A549 (cell line): ENCODE data around the gene CNTNAP5. TPM values are rescaled to one million over a fixed set of nuclear protein-coding genes. Genes with fewer than 3 reads are reported as not detected.

Source experiments
- ATAC-seq, 2 experiments: fragments of 200-7000 bp in 1 of 2; fragments of >200 bp in 1 of 2; cut with Nextera tagmentation in 1 of 2; cut with Tn5 transposase in 1 of 2; 3 replicates each; pipeline versions ENCODE4 v1.8.0 to v1.9.1; 2018 to 2020; ENCODE audit warnings: mild to moderate bottlenecking in 1 of 2, moderate library complexity in 1 of 2
- CTCF ChIA-PET: fragments of 300-600 bp; sonication (Branson Sonifier 250); formaldehyde crosslinking; extraction: SDS; loops from one replicate; lab custom pipeline; 2021; ENCODE audit warnings: antibody characterized with exemption, inconsistent platforms; lab: Yijun Ruan, JAX
- POLR2A ChIA-PET: fragments of 350-600 bp; formaldehyde crosslinking; extraction: SDS; loops from one replicate; lab custom pipeline; 2021; ENCODE audit warnings: antibody characterized with exemption, inconsistent platforms; lab: Yijun Ruan, JAX
- DNase-seq, 2 experiments: peaks; one replicate each; pipeline versions ENCODE4 v3.0.0 to v3.0.0-alpha.2; 2011 to 2016; ENCODE audit warnings: low read depth in 1 of 2, low spot score in 1 of 2
- FAIRE-seq: peaks from 2 replicates; lab custom pipeline; 2011; peaks lifted over from hg19 to GRCh38; lab: Jason Lieb, UNC
- H3K27ac ChIP-seq, 2 experiments: fragments of >200 bp; sonication (Bioruptor Twin); formaldehyde crosslinking; 3 replicates each; pipeline ENCODE4 v1.5.1; 2016 to 2017
- H3K4me1 ChIP-seq: fragments of >200 bp; sonication (Bioruptor Twin); formaldehyde crosslinking; 3 replicates; pipeline ENCODE4 v1.6.1; 2016
- H3K4me2 ChIP-seq: fragments of >200 bp; sonication (Bioruptor Twin); formaldehyde crosslinking; 3 replicates; pipeline ENCODE4 v1.6.1; 2016
- H3K4me3 ChIP-seq: fragments of >200 bp; sonication (Bioruptor Twin); formaldehyde crosslinking; 3 replicates; pipeline ENCODE4 v1.5.1; 2016
- H3K9me3 ChIP-seq: fragments of >200 bp; sonication (Bioruptor Twin); formaldehyde crosslinking; 3 replicates; pipeline ENCODE4 v1.6.1; 2016
- BCL3 ChIP-seq: fragments of >200 bp; sonication (Bioruptor Twin); formaldehyde crosslinking; IDR thresholded peaks from 3 replicates; pipeline ENCODE4 v1.6.1; 2016
- BHLHE40 ChIP-seq: IDR thresholded peaks from 2 replicates; pipeline ENCODE4 v1.6.1; 2012; ENCODE audit warnings: low read depth, low read length, inconsistent platforms
- CEBPB ChIP-seq, 2 experiments: fragments of >200 bp in 1 of 2; sonication (Bioruptor Twin) in 1 of 2; formaldehyde crosslinking in 1 of 2; IDR thresholded peaks; 2 replicates each; pipeline ENCODE4 v1.6.1; 2012 to 2016
- E2F6 ChIP-seq: IDR thresholded peaks from 2 replicates; pipeline ENCODE4 v1.6.1; 2012; ENCODE audit warnings: low read depth, borderline replicate concordance
- HEYL ChIP-seq: fragments of 250-450 bp; sonication (Bioruptor Pico); IDR thresholded peaks from 2 replicates; pipeline ENCODE4 v1.8.0; 2021; ENCODE audit warnings: mild to moderate bottlenecking, moderate library complexity
- MAX ChIP-seq: IDR thresholded peaks from 2 replicates; pipeline ENCODE4 v1.6.1; 2012
- NR3C1 ChIP-seq: fragments of >200 bp; sonication (Bioruptor Twin); formaldehyde crosslinking; IDR thresholded peaks from 3 replicates; pipeline ENCODE4 v1.6.1; 2017
- PHF8 ChIP-seq: fragments of 200-600 bp; sonication (generic); IDR thresholded peaks from 2 replicates; pipeline ENCODE4 v1.6.1; 2016; ENCODE audit warnings: low read depth, mild to moderate bottlenecking, antibody characterized with exemption, moderate library complexity, borderline replicate concordance
- POLR2AphosphoS2 ChIP-seq: conservative IDR thresholded peaks from 2 replicates; pipeline ENCODE4 v1.6.1; 2012; ENCODE audit warnings: low read length, improper control_type of control experiment, inconsistent platforms
- RARB ChIP-seq: fragments of 250-450 bp; sonication (Bioruptor Pico); IDR thresholded peaks from 2 replicates; pipeline ENCODE4 v1.8.0; 2021; ENCODE audit warnings: mild to moderate bottlenecking, moderate library complexity
- RCOR1 ChIP-seq: fragments of 150-350 bp; IDR thresholded peaks from 2 replicates; pipeline ENCODE4 v1.6.1; 2014; ENCODE audit warnings: antibody characterized with exemption, low read length, low read depth
- RFX5 ChIP-seq: fragments of 450-650 bp; IDR thresholded peaks from 2 replicates; pipeline ENCODE4 v1.7.1; 2014; ENCODE audit warnings: antibody characterized with exemption, mild to moderate bottlenecking, moderate library complexity
- RNF2 ChIP-seq: fragments of 200-600 bp; sonication (generic); IDR thresholded peaks from 2 replicates; pipeline ENCODE4 v1.6.1; 2016; ENCODE audit warnings: low read depth, mild to moderate bottlenecking, antibody characterized with exemption, moderate library complexity, borderline replicate concordance
- SREBF2 ChIP-seq: fragments of 450-650 bp; IDR thresholded peaks from 2 replicates; pipeline ENCODE4 v1.6.1; 2014; ENCODE audit warnings: mild to moderate bottlenecking, moderate library complexity
- TFCP2L1 ChIP-seq: fragments of 250-450 bp; sonication (Bioruptor Pico); IDR thresholded peaks from 2 replicates; pipeline ENCODE4 v1.5.0; 2021; ENCODE audit warnings: mild to moderate bottlenecking
- ZC3H11A ChIP-seq: fragments of 450-650 bp; IDR thresholded peaks from 2 replicates; pipeline ENCODE4 v1.6.1; 2014; ENCODE audit warnings: antibody characterized with exemption, mild to moderate bottlenecking
- ZNF302 ChIP-seq: fragments of 250-450 bp; sonication (Bioruptor Pico); IDR thresholded peaks from 2 replicates; pipeline ENCODE4 v1.9.0; 2021; ENCODE audit warnings: inconsistent platforms, mild to moderate bottlenecking, moderate library complexity
- WGBS: methylation state at CpG from one replicate; pipeline ENCODE4 v1.1.6; 2017; ENCODE audit errors: missing lambda C conversion rate; 5-methylcytosine and 5-hydroxymethylcytosine counted together
- polyA plus RNA-seq, 4 experiments: library from polyadenylated mRNA; depleted of rRNA in 3 of 4; stranded (reverse); fragments of >200 nt; fragmentation: RNase III in 1 of 4; extraction: RNeasy Plus Mini Kit Qiagen cat#74134 plus additional on column Dnase treatment in 1 of 4; gene quantifications; 2 replicates in 3 of 4; 3 replicates in 1 of 4; pipeline ENCODE4 v1.2.3, GENCODE V29; 2011 to 2017
- TF ChIP-seq, protein P1 (sequence below): fragments of 250-450 bp; sonication (Bioruptor Pico); IDR thresholded peaks from 2 replicates; pipeline ENCODE4 v1.5.0; 2020; ENCODE audit warnings: low read depth, mild to moderate bottlenecking, moderate library complexity
- TF ChIP-seq, protein P2 (sequence below): fragments of >200 bp; sonication (Bioruptor Twin); formaldehyde crosslinking; IDR thresholded peaks from 3 replicates; pipeline ENCODE4 v1.5.1; 2016
- TF ChIP-seq, protein P3 (sequence below): fragments of 450-650 bp; IDR thresholded peaks from 2 replicates; pipeline ENCODE4 v1.6.1; 2014; ENCODE audit warnings: antibody characterized with exemption
- TF ChIP-seq, protein P4 (sequence below): fragments of 150-350 bp; IDR thresholded peaks from 2 replicates; pipeline ENCODE4 v1.6.1; 2014; ENCODE audit warnings: low read depth, mild to moderate bottlenecking, low read length
- TF ChIP-seq, protein P5 (sequence below): fragments of >200 bp; sonication (Bioruptor Twin); formaldehyde crosslinking; IDR thresholded peaks from 2 replicates; pipeline ENCODE4 v1.6.1; 2016

CNTNAP5 gene
- polyA plus RNA-seq, 2 of the 4 experiments (the other 2 are of a cell fraction), result not detected

DNA sequence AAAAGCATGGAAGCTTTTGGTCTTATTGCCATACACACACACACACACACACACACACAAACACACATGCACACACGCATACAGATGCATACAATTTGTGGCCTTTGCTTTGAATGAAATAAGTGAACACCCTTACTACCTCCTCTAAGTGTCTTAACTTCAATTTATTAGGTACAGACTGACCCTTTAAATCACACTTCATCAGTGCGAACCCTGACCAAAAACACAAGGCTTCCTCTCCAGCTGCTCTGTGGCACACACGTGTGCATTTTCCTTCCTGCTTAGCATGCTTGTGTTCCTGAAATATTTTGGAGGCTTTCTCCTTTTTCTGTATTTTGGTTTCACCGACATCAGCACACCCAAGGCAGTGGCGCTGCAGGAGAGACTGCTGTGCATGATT, 96.0 kb downstream of the CNTNAP5 start:
- TF ChIP-seq, protein P1, sequence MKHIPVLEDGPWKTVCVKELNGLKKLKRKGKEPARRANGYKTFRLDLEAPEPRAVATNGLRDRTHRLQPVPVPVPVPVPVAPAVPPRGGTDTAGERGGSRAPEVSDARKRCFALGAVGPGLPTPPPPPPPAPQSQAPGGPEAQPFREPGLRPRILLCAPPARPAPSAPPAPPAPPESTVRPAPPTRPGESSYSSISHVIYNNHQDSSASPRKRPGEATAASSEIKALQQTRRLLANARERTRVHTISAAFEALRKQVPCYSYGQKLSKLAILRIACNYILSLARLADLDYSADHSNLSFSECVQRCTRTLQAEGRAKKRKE (CRISPR knock-in tag), result no peak
- no peak for TF ChIP-seq RARB (CRISPR knock-in tag)
- TF ChIP-seq, protein P2, sequence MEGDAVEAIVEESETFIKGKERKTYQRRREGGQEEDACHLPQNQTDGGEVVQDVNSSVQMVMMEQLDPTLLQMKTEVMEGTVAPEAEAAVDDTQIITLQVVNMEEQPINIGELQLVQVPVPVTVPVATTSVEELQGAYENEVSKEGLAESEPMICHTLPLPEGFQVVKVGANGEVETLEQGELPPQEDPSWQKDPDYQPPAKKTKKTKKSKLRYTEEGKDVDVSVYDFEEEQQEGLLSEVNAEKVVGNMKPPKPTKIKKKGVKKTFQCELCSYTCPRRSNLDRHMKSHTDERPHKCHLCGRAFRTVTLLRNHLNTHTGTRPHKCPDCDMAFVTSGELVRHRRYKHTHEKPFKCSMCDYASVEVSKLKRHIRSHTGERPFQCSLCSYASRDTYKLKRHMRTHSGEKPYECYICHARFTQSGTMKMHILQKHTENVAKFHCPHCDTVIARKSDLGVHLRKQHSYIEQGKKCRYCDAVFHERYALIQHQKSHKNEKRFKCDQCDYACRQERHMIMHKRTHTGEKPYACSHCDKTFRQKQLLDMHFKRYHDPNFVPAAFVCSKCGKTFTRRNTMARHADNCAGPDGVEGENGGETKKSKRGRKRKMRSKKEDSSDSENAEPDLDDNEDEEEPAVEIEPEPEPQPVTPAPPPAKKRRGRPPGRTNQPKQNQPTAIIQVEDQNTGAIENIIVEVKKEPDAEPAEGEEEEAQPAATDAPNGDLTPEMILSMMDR, result no peak
- TF ChIP-seq, all 56 proteins: peak for 0
- POLR2A ChIA-PET, result no interaction called here
- WGBS, result 12% methylated on average over 5 of the region's 5 CpGs

DNA sequence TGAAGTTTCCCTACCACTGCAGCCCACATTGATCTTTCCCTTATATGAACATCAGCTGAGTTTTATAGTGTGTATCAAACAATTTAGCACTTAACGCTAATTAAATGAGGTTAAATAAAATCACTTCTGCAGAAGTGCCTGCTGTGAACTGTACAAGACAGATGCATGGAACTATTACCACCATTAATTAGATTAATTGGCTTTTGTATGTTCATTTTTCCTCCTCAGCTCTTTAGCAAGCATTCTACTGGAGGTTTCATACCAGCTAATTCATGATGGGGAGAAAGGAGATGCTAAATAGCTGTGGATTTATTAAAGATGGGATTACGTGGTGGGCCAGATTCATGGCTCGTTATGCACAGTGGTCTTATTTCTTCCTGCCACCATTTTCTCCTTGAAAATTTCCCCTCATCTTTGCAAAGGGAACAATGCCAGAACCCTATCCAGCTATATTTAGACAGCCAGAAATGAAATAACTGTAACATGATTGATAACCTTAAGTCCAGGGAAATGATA, 96.7 kb downstream of the CNTNAP5 start:
- H3K4me2 ChIP-seq, result no peak overlapping the region
- no peak for FAIRE-seq
- TF ChIP-seq ZNF302 (CRISPR knock-in tag), result no peak
- no peak for TF ChIP-seq BCL3
- ChIA-PET POLR2A (no interaction called here), CTCF (no interaction called here)
- ATAC-seq, result no peak
- no peak overlapping the region for H3K4me3 ChIP-seq
- no peaks in the 10 kb centered on the region for H3K4me1 ChIP-seq
- H3K27ac ChIP-seq, result no peak overlapping the region
- WGBS, result 10% methylated on average over 3 of the region's 3 CpGs
- no peak for DNase-seq
- H3K9me3 ChIP-seq, result no peaks in the 10 kb centered on the region

More for the DNA sequence above, 96.0 kb downstream of the CNTNAP5 start:
- no peak for ATAC-seq
- no peak for DNase-seq
- Histone ChIP-seq H3K4me2 (no peak overlapping the region), H3K4me1 (no peaks in the 10 kb centered on the region), H3K9me3 (no peaks in the 10 kb centered on the region), H3K27ac (no peak overlapping the region), H3K4me3 (no peak overlapping the region)
- FAIRE-seq, result no peak
- CTCF ChIA-PET, result interaction anchor here (0.5 kb wide), 1 partner anchor 279 kb away, joined by 3 read pairs; no protein-coding TSS in a partner anchor

DNA sequence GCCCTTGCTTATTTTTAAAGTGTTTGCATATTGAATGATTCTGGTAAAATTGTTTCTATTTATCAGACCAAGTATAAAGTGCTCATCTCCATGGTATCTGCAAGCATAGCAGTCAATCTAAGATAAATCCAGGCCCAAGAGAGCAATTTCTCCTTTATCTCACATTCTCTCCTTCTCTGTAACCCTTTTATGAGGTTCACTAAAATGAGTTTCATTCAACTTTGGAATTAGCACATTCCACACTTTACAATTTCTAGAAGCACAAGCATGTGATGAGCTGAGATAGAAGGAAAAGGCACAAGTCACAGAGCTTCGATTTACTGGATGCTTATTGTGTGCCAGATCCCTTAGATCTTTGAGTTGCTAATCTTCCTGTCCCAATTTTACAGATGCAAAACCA, 97.3 kb downstream of the CNTNAP5 start:
- POLR2A ChIA-PET, result no interaction called here
- Histone ChIP-seq H3K4me3 (no peak overlapping the region), H3K9me3 (no peaks in the 10 kb centered on the region), H3K4me2 (no peak overlapping the region), H3K27ac (no peak overlapping the region), H3K4me1 (no peaks in the 10 kb centered on the region)
- CTCF ChIA-PET, result interaction anchor here (0.6 kb wide), 1 partner anchor 76 kb away, joined by 3 read pairs; no protein-coding TSS in a partner anchor
- DNase-seq (no peak), ATAC-seq (no peak), FAIRE-seq (no peak)
- 5% methylated on average over 1 of the region's 1 CpG for WGBS
- TF ChIP-seq HEYL (no peak), PHF8 (no peak), MAX (no peak), SREBF2 (no peak), RNF2 (no peak), RFX5 (no peak), BHLHE40 (no peak), POLR2AphosphoS2 (no peak), NR3C1 (no peak), ZC3H11A (no peak), RCOR1 (no peak), TFCP2L1 (CRISPR knock-in tag) (no peak), E2F6 (no peak), RARB (CRISPR knock-in tag) (no peak), CEBPB (IDR thresholded peaks at IDR 0.05) (no peak), BCL3 (no peak)
- TF ChIP-seq, protein P3, sequence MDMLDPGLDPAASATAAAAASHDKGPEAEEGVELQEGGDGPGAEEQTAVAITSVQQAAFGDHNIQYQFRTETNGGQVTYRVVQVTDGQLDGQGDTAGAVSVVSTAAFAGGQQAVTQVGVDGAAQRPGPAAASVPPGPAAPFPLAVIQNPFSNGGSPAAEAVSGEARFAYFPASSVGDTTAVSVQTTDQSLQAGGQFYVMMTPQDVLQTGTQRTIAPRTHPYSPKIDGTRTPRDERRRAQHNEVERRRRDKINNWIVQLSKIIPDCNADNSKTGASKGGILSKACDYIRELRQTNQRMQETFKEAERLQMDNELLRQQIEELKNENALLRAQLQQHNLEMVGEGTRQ, result no peak
- TF ChIP-seq, protein P4, sequence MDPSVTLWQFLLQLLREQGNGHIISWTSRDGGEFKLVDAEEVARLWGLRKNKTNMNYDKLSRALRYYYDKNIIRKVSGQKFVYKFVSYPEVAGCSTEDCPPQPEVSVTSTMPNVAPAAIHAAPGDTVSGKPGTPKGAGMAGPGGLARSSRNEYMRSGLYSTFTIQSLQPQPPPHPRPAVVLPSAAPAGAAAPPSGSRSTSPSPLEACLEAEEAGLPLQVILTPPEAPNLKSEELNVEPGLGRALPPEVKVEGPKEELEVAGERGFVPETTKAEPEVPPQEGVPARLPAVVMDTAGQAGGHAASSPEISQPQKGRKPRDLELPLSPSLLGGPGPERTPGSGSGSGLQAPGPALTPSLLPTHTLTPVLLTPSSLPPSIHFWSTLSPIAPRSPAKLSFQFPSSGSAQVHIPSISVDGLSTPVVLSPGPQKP, result no peak
- TF ChIP-seq, protein P5, sequence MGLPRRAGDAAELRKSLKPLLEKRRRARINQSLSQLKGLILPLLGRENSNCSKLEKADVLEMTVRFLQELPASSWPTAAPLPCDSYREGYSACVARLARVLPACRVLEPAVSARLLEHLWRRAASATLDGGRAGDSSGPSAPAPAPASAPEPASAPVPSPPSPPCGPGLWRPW, result no peak
